Trophoblast cell (in vitro differentiated cells and primary cell): ENCODE measurements around the gene CEL.
"Not testable (repeated sequence)": the region's sequence is repeated elsewhere in the genome, so short reads cannot be mapped to it uniquely, and the experiment has no call there.

Experiments
- DNase-seq, 2 donors: peaks; one replicate each; pipeline ENCODE4 v3.0.0-alpha.2; 2016
- H2AFZ ChIP-seq: 2 replicates; pipeline ENCODE4 v1.6.1; 2013; ENCODE audit warnings: low read length, moderate library complexity, mild to moderate bottlenecking; ENCODE audit not compliant: insufficient read depth, poor library complexity
- H2AK5ac ChIP-seq: 2 replicates; pipeline ENCODE4 v1.6.1; 2013; ENCODE audit warnings: mild to moderate bottlenecking, low read length
- H2BK120ac ChIP-seq: 2 replicates; pipeline ENCODE4 v1.6.1; 2013; ENCODE audit warnings: low read length, mild to moderate bottlenecking, moderate library complexity; ENCODE audit not compliant: insufficient read depth, poor library complexity
- H2BK12ac ChIP-seq: 2 replicates; pipeline ENCODE4 v1.6.1; 2013; ENCODE audit warnings: mild to moderate bottlenecking, low read length, moderate library complexity
- H2BK5ac ChIP-seq: 2 replicates; pipeline ENCODE4 v1.6.1; 2013; ENCODE audit warnings: low read length, low read depth, moderate library complexity, mild to moderate bottlenecking; ENCODE audit not compliant: poor library complexity
- H3K14ac ChIP-seq: 2 replicates; pipeline ENCODE4 v1.6.1; 2013; ENCODE audit warnings: mild to moderate bottlenecking, low read length
- H3K18ac ChIP-seq: 2 replicates; pipeline ENCODE4 v1.6.1; 2013; ENCODE audit warnings: mild to moderate bottlenecking, low read length
- H3K23ac ChIP-seq: 2 replicates; pipeline ENCODE4 v1.6.1; 2013; ENCODE audit warnings: low read length
- H3K27ac ChIP-seq: 2 replicates; pipeline ENCODE4 v1.5.1; 2013; ENCODE audit warnings: low read depth, mild to moderate bottlenecking, inconsistent platforms, low read length, moderate library complexity
- H3K27me3 ChIP-seq: 2 replicates; pipeline ENCODE4 v1.6.1; 2013; ENCODE audit warnings: inconsistent platforms, mild to moderate bottlenecking, low read length, moderate library complexity; ENCODE audit not compliant: insufficient read depth
- H3K36me3 ChIP-seq, 2 experiments: 1 replicate in 1 of 2; 2 replicates in 1 of 2; pipeline ENCODE4 v1.6.1; 2013; ENCODE audit warnings: low read length in 2 of 2, mild to moderate bottlenecking in 2 of 2, moderate library complexity in 1 of 2; ENCODE audit not compliant: insufficient read depth in 2 of 2, control insufficient read depth in 1 of 2
- H3K4ac ChIP-seq: 2 replicates; pipeline ENCODE4 v1.6.1; 2013; ENCODE audit warnings: low read depth, mild to moderate bottlenecking, low read length, moderate library complexity
- H3K4me1 ChIP-seq, 2 experiments: 1 replicate in 1 of 2; 2 replicates in 1 of 2; pipeline ENCODE4 v1.6.1; 2013; ENCODE audit warnings: low read length in 2 of 2, mild to moderate bottlenecking in 2 of 2, moderate library complexity in 1 of 2; ENCODE audit not compliant: insufficient read depth in 2 of 2, control insufficient read depth in 1 of 2
- H3K4me2 ChIP-seq: 2 replicates; pipeline ENCODE4 v1.6.1; 2013; ENCODE audit warnings: inconsistent platforms, mild to moderate bottlenecking, low read length, moderate library complexity
- H3K4me3 ChIP-seq: 2 replicates; pipeline ENCODE4 v1.5.1; 2013; ENCODE audit warnings: mild to moderate bottlenecking, low read depth, low read length, inconsistent platforms
- H3K79me1 ChIP-seq: one replicate; pipeline ENCODE4 v1.6.1; 2013; ENCODE audit warnings: low read length
- H3K79me2 ChIP-seq: 2 replicates; pipeline ENCODE4 v1.6.1; 2013; ENCODE audit warnings: low read length, mild to moderate bottlenecking; ENCODE audit not compliant: control insufficient read depth, insufficient read depth, poor library complexity
- H3K9ac ChIP-seq: 2 replicates; pipeline ENCODE4 v1.6.1; 2013; ENCODE audit warnings: mild to moderate bottlenecking, low read length
- H3K9me3 ChIP-seq: 2 replicates; pipeline ENCODE4 v1.6.1; 2013; ENCODE audit warnings: low read depth, mild to moderate bottlenecking, control low read depth, inconsistent platforms, low read length; ENCODE audit not compliant: insufficient read depth
- H4K12ac ChIP-seq: 2 replicates; pipeline ENCODE4 v1.6.1; 2013; ENCODE audit warnings: low read depth, mild to moderate bottlenecking, low read length, moderate library complexity
- H4K8ac ChIP-seq: 2 replicates; pipeline ENCODE4 v1.6.1; 2013; ENCODE audit warnings: low read depth, mild to moderate bottlenecking, low read length, moderate library complexity
- H4K91ac ChIP-seq: one replicate; pipeline ENCODE4 v1.6.1; 2013; ENCODE audit warnings: low read depth, mild to moderate bottlenecking, low read length, moderate library complexity
- WGBS: extraction: QIAGEN DNeasy Blood & Tissue Kit; methylation state at CpG from one replicate; pipeline ENCODE4 v1.1.7; 2013; ENCODE audit warnings: missing lambda C conversion rate; ENCODE audit not compliant: insufficient read length, insufficient coverage; ENCODE audit errors: extremely low coverage; 5-methylcytosine and 5-hydroxymethylcytosine counted together

The CEL gene

DNA sequence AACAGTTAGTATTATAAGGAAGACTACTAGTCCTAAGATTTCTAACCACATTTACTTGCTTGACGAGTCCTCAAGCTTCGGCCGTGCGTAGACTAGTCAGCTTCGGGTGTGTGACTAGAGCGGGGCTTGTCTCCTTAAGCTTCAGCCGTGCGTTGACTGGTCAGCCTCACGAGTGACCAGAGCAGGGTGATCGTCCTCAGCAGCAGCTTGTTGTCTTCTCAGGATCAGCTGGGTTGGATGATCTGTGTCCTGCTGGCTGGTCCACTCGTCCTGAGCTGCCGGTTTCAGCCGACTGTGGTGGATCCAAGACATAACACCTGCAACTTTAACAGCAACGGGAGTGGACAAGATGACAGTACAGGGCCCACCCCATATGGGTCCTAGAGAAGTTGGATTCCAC is 16.7 kb downstream of the CEL start:
- Histone ChIP-seq H3K9me3 (no peaks in the 10 kb centered on the region), H3K79me1 (no peaks in the 10 kb centered on the region), H3K18ac (no peak overlapping the region), H4K12ac (no peak overlapping the region), H3K4me3 (no peak overlapping the region), H3K4me1 (no peaks in the 10 kb centered on the region), H3K27ac (no peak overlapping the region), H3K27me3 (no peaks in the 10 kb centered on the region), H3K4me2 (no peak overlapping the region), H2BK120ac (no peak overlapping the region), H4K8ac (no peak overlapping the region), H3K79me2 (no peaks in the 10 kb centered on the region), H2AFZ (no peak overlapping the region), H4K91ac (no peak overlapping the region), H3K36me3 (no peaks in the 10 kb centered on the region), H2BK5ac (no peak overlapping the region), H3K14ac (no peak overlapping the region), H3K9ac (no peak overlapping the region), H2BK12ac (no peak overlapping the region), H3K4ac (no peak overlapping the region), H3K23ac (no peak overlapping the region), H2AK5ac (no peak overlapping the region)
- no CpG with 5 or more reads among the region's 14 CpGs for WGBS
- DNase-seq, result no peak

DNA sequence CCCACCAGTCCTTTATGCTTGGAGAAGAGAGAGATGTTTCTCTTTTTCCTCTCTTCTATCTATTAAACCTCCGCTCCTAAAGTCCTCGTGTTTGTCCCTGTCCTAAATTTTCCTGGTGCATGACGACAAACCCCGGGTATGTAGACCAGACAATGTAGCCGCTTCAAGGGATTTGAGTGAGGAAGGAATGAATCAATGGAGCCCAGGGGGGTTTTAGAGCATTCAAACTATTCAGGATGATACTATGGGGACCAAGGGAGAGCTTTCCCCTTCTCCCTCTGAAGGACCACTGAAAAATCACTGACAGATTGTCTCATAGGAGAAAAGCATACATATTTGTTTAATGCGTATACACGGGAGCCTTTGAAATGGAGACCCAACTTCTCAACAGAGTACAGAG is 18.4 kb downstream of the CEL start:
- H3K9me3 ChIP-seq, result no peaks in the 10 kb centered on the region
- H3K4ac ChIP-seq, result no peak overlapping the region
- no peak overlapping the region for H3K9ac ChIP-seq
- DNase-seq, result no peak
- H2BK12ac ChIP-seq, result no peak overlapping the region
- no peak overlapping the region for H2BK120ac ChIP-seq
- no peak overlapping the region for H3K4me3 ChIP-seq
- H2BK5ac ChIP-seq, result no peak overlapping the region
- H2AK5ac ChIP-seq, result no peak overlapping the region
- H3K18ac ChIP-seq, result no peak overlapping the region
- no peak overlapping the region for H4K91ac ChIP-seq
- H3K4me1 ChIP-seq, result no peaks in the 10 kb centered on the region
- no peak overlapping the region for H4K8ac ChIP-seq
- H3K14ac ChIP-seq, result no peak overlapping the region
- no CpG with 5 or more reads among the region's 7 CpGs for WGBS
- no peak overlapping the region for H2AFZ ChIP-seq
- no peaks in the 10 kb centered on the region for H3K79me2 ChIP-seq
- no peak overlapping the region for H3K27ac ChIP-seq
- H3K79me1 ChIP-seq, result no peaks in the 10 kb centered on the region
- H3K36me3 ChIP-seq, result no peaks in the 10 kb centered on the region
- no peak overlapping the region for H4K12ac ChIP-seq
- no peak overlapping the region for H3K23ac ChIP-seq
- H3K27me3 ChIP-seq, result no peaks in the 10 kb centered on the region
- no peak overlapping the region for H3K4me2 ChIP-seq

DNA sequence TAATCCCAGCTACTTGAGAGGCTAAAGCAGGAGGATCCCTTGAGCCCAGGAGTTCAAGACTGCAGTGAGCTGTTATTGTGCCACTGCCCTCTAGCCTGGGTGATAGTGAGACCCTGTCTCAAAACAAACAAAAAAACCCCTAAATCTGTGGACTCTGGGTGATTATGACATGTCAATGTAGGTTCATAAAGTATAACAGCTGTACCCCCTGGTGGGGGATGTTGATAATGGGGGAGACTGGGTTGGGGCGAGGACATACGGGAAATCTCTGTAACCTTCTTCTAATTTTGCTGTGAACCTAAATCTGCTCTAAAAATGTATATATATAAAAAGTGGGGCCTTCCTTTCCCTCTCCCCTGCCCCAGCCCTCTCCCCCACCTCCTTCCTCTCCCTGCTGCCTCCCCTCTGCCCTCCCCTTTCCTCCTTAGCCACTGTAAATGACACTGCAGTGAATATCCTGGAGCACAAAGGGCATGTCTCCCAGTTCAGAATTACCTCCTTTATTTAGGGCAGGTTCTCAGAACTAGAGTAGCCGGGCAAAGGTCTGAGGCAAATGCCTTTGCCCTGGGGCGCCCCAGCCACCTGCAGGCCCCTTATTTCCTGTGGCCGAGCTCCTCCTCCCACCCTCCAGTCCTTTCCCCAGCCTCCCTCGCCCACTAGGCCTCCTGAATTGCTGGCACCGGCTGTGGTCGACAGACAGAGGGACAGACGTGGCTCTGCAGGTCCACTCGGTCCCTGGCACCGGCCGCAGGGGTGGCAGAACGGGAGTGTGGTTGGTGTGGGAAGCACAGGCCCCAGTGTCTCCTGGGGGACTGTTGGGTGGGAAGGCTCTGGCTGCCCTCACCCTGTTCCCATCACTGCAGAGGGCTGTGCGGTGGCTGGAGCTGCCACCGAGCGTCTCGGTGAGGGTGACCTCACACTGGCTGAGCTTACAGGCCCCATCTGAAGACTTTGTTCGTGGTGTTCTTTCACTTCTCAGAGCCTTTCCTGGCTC is 19.3 kb downstream of the CEL start:
- H2BK120ac ChIP-seq, H3K36me3 ChIP-seq, H3K79me2 ChIP-seq, H3K4me2 ChIP-seq, H3K27ac ChIP-seq, H4K91ac ChIP-seq, H3K4me1 ChIP-seq, H3K4ac ChIP-seq, H3K23ac ChIP-seq, H3K9me3 ChIP-seq, H2AK5ac ChIP-seq, H4K12ac ChIP-seq, H3K79me1 ChIP-seq, H2BK12ac ChIP-seq, H2BK5ac ChIP-seq, H3K4me3 ChIP-seq, DNase-seq, H2AFZ ChIP-seq, H3K9ac ChIP-seq, H3K18ac ChIP-seq, H3K27me3 ChIP-seq, H4K8ac ChIP-seq, H3K14ac ChIP-seq: not testable (repeated sequence)
- WGBS, result no CpG with 5 or more reads among the region's 18 CpGs

DNA sequence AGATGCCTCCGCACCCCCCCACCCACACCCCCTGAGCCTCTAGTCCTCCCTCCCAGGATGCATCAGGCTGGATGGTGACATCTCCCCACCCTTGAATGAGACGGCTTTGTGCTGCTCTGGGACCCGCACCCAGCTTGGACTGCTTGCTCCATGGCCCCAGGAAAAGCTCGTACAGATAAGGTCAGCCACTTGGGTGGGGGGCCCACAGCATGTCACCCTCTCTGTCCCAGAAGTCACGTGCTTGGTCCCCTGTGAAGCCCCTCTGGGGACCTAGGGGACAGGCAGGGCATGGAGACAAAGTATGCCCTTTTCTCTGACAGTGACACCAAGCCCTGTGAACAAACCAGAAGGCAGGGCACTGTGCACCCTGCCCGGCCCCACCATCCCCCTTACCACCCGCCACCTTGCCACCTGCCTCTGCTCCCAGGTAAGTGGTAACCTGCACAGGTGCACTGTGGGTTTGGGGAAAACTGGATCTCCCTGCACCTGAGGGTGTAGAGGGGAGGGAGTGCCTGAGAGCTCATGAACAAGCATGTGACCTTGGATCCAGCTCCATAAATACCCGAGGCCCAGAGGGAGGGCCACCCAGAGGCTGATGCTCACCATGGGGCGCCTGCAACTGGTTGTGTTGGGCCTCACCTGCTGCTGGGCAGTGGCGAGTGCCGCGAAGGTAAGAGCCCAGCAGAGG is 20.3 kb downstream of the CEL start:
- not testable (repeated sequence) for H2BK5ac ChIP-seq, H3K9me3 ChIP-seq, H3K14ac ChIP-seq, H3K79me2 ChIP-seq, DNase-seq, H3K36me3 ChIP-seq, H4K12ac ChIP-seq, H3K4me3 ChIP-seq, H2BK120ac ChIP-seq, H3K4me1 ChIP-seq, H2AK5ac ChIP-seq, H3K23ac ChIP-seq, H3K9ac ChIP-seq, H3K79me1 ChIP-seq, H4K8ac ChIP-seq, H3K27ac ChIP-seq, H2BK12ac ChIP-seq, H3K27me3 ChIP-seq, H2AFZ ChIP-seq, H3K4ac ChIP-seq, H3K4me2 ChIP-seq, H3K18ac ChIP-seq
- peak overlapping the region; percentile 11 for H4K91ac ChIP-seq
- WGBS, result no CpG with 5 or more reads among the region's 12 CpGs
